ENCODE results near the gene RBMS1. TPM values are rescaled to one million over a fixed set of nuclear protein-coding genes. Genes with fewer than 3 reads are reported as not detected.

The RBMS1 gene
- total RNA-seq, 1 donor from 2014 or later: 73.7 TPM

GRCh38 chr2:160242893-160243564, 250.6 kb downstream of the RBMS1 start:
- Mint-ChIP-seq H3K27me3 (no peaks in the 10 kb centered on the region), H3K4me1 (ENCODE audit: unreplicated experiment) (peaks cover 41% of the 10 kb centered on the region), H3K27ac (no peak overlapping the region), H3K4me3 (no peak overlapping the region), H3K36me3 (no peaks in the 10 kb centered on the region), H3K9me3 (no peaks in the 10 kb centered on the region)
- DNase-seq (ENCODE audit: extremely low spot score, unreplicated experiment): no peak
- TF ChIP-seq CTCF (conservative IDR thresholded peaks at IDR 0.05): no peak

GRCh38 chr2:160241251-160242137, 252.1 kb downstream of the RBMS1 start:
- DNase-seq (ENCODE audit: extremely low spot score, unreplicated experiment): no peak
- H3K4me1 Mint-ChIP-seq (ENCODE audit: unreplicated experiment): peaks cover 42% of the 10 kb centered on the region
- H3K27ac Mint-ChIP-seq: no peak overlapping the region
- no peaks in the 10 kb centered on the region for H3K36me3 Mint-ChIP-seq
- no peak for TF ChIP-seq CTCF (conservative IDR thresholded peaks at IDR 0.05)
- no peaks in the 10 kb centered on the region for H3K27me3 Mint-ChIP-seq
- no peaks in the 10 kb centered on the region for H3K9me3 Mint-ChIP-seq
- no peak overlapping the region for H3K4me3 Mint-ChIP-seq

- Mint-ChIP-seq H3K4me3 (no peak overlapping the region), H3K4me1 (ENCODE audit: unreplicated experiment) (peaks cover 42% of the 10 kb centered on the region), H3K36me3 (no peaks in the 10 kb centered on the region), H3K27ac (no peak overlapping the region), H3K27me3 (no peaks in the 10 kb centered on the region), H3K9me3 (no peaks in the 10 kb centered on the region)
- TF ChIP-seq CTCF (conservative IDR thresholded peaks at IDR 0.05): no peak
- DNase-seq (ENCODE audit: extremely low spot score, unreplicated experiment): no peak
These were observed 254.2 kb downstream of the RBMS1 start for GRCh38 chr2:160239436-160239835.

- TF ChIP-seq CTCF (conservative IDR thresholded peaks at IDR 0.05): no peak
- no peak overlapping the region for H3K4me3 Mint-ChIP-seq
- H3K27me3 Mint-ChIP-seq: no peaks in the 10 kb centered on the region
- H3K9me3 Mint-ChIP-seq: no peaks in the 10 kb centered on the region
- no peak for DNase-seq (ENCODE audit: extremely low spot score, unreplicated experiment)
- H3K4me1 Mint-ChIP-seq (ENCODE audit: unreplicated experiment): peaks cover 38% of the 10 kb centered on the region
- H3K36me3 Mint-ChIP-seq: no peaks in the 10 kb centered on the region
- H3K27ac Mint-ChIP-seq: no peak overlapping the region
These were observed 255.2 kb downstream of the RBMS1 start for GRCh38 chr2:160238392-160238791.

- peaks cover 12% of the 10 kb centered on the region for H3K4me1 Mint-ChIP-seq (ENCODE audit: unreplicated experiment)
- no peak overlapping the region for H3K4me3 Mint-ChIP-seq
- no peak for DNase-seq (ENCODE audit: extremely low spot score, unreplicated experiment)
- H3K9me3 Mint-ChIP-seq: no peaks in the 10 kb centered on the region
- no peaks in the 10 kb centered on the region for H3K36me3 Mint-ChIP-seq
- no peak overlapping the region for H3K27ac Mint-ChIP-seq
- no peaks in the 10 kb centered on the region for H3K27me3 Mint-ChIP-seq
- TF ChIP-seq CTCF (conservative IDR thresholded peaks at IDR 0.05): no peak
These were observed 260.6 kb downstream of the RBMS1 start for GRCh38 chr2:160232905-160233475.

All from type B pancreatic cell (in vitro differentiated cells).